GM13977 (cell line): ENCODE data around the gene MYH6.

Source experiments
- DNase-seq: peaks from one replicate; pipeline ENCODE4 v3.0.0; 2012; ENCODE audit warnings: low spot score
- CTCF ChIP-seq: IDR thresholded peaks from 2 replicates; pipeline ENCODE4 v1.5.1; 2012; ENCODE audit warnings: mild to moderate bottlenecking, control low read depth; ENCODE audit not compliant: insufficient read depth; ENCODE audit errors: extremely low read depth, missing control alignments
- in situ Hi-C: fragments of 300-500 bp; cut with MboI; formaldehyde crosslinking; loops from one replicate; pipeline ENCODE4 v1.12.0; 2022; ENCODE audit warnings: low sequenced_read_pairs, low pct_unique_long_range_greater_than_20kb, mixed read lengths, inconsistent platforms; ENCODE audit not compliant: unreplicated experiment

The MYH6 gene

GRCh38 chr14:23436327-23437132 lies 28.5 kb upstream of the MYH6 start:
- no peak for TF ChIP-seq CTCF
- DNase-seq: no peak
- in situ Hi-C loops: no loop called here

DNA sequence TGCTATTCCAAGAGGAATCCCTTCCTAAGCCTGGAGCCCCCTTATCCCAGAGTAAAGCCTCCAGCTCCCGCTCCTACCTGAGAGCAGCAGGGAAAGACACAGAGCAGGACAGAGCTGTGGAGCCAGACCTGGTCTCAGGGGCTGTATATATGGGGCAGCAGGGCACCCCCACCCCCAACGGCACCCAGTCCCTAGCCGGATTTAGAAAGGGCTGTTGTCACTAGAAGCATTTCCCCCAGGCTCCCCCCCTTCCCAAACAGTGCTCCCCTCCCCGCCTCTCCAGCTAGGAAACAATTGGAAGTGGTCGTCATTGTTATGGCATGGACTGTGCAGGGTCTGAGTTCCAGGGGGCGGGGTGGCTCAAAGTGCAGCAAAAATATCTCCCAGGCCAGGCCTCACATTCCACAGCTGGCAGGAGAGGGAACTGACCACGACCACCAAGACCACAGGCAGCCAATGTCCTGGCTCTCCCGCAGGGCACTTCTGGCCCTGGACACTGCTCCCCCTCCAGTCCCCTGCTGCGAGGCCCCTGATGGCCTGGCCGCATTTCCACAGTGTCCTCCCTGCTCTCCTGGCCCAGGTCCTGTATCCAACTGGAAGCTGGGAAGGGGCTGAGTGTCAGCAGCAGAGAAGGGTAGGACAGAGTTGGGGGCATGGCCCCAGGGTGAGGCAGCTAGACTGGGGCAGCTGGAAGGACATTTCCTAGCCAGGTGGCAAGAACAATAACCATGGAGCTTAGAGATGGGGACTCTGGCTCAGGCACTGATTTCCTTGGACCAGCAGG lies 27.7 kb upstream of the MYH6 start, which contains the start of gene MYH7:
Gene MYH7 (minus strand): TSS at position 118 of the 784 bp plus-strand sequence. CDS start 1,928 bp downstream, outside the sequence.
- no peak for TF ChIP-seq CTCF
- in situ Hi-C loops: no loop called here
- peak; percentile 1 for DNase-seq

GRCh38 chr14:23434488-23435222 lies 26.6 kb upstream of the MYH6 start:
- in situ Hi-C loops: no loop called here
- no peak for TF ChIP-seq CTCF

GRCh38 chr14:23433457-23433856 lies 25.4 kb upstream of the MYH6 start:
- in situ Hi-C loops: no loop called here
- TF ChIP-seq CTCF: no peak
- DNase-seq: no peak

More at GRCh38 chr14:23434488-23435222, 26.6 kb upstream of the MYH6 start:
- DNase-seq: no peak

DNA sequence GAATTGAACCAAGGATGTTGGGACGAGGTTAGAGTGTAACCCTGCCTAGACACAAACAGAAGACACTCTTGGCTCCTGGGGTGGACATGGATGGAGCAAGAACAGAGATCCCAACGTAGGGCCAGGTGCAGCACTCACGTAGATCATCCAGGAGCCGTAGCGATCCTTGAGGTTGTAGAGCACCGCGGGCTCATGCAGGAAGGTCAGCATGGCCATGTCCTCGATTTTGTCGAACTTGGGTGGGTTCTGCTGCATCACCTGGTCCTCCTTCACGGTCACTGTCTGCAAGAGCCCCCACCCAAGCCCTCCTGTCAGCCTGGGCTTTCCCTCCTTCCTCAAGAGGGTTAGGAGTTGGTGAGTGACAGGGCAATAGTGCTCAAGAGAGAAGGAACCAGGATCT lies 24.9 kb upstream of the MYH6 start:
- in situ Hi-C loops: no loop called here
- TF ChIP-seq CTCF: no peak
- DNase-seq: no peak

GRCh38 chr14:23432102-23432925 lies 24.2 kb upstream of the MYH6 start:
- TF ChIP-seq CTCF: no peak
- no peak for DNase-seq
- in situ Hi-C loops: no loop called here
